ENCODE results near the gene CNOT6.
"Not testable (repeated sequence)": the region's sequence is repeated elsewhere in the genome, so short reads cannot be mapped to it uniquely, and the experiment has no call there.

Gene CNOT6

GRCh38 chr5:180494060-180494509 lies at the start of gene CNOT6:
Gene CNOT6, plus strand, starts transcription at chr5:180494379. Its CDS starts 34,898 bp downstream, at chr5:180529277.
- peak within 1 kb of the TSS; percentile 84 for H3K4me3 ChIP-seq (ENCODE audit: low read depth, low read length)

- H3K4me3 ChIP-seq (ENCODE audit: low read depth, low read length), result no peak overlapping the region
These were observed 39.4 kb upstream of the CNOT6 start for GRCh38 chr5:180454752-180455151.

- no peak overlapping the region for H3K4me3 ChIP-seq (ENCODE audit: low read depth, low read length)
These were observed 38.3 kb upstream of the CNOT6 start for GRCh38 chr5:180455872-180456271.

- no peak overlapping the region for H3K4me3 ChIP-seq (ENCODE audit: low read depth, low read length)
These were observed 37.4 kb upstream of the CNOT6 start for GRCh38 chr5:180456792-180457191.

- H3K4me3 ChIP-seq (ENCODE audit: low read depth, low read length), result not testable (repeated sequence)
These were observed 35.1 kb upstream of the CNOT6 start for GRCh38 chr5:180458852-180459673.

GRCh38 chr5:180459674-180460142 lies 34.5 kb upstream of the CNOT6 start:
- not testable (repeated sequence) for H3K4me3 ChIP-seq (ENCODE audit: low read depth, low read length)

GRCh38 chr5:180460834-180461233 lies 33.3 kb upstream of the CNOT6 start:
- H3K4me3 ChIP-seq (ENCODE audit: low read depth, low read length), result no peak overlapping the region

- no peak overlapping the region for H3K4me3 ChIP-seq (ENCODE audit: low read depth, low read length)
These were observed 32.9 kb upstream of the CNOT6 start for GRCh38 chr5:180461303-180461702.

- H3K4me3 ChIP-seq (ENCODE audit: low read depth, low read length), result no peak overlapping the region
These were observed 30.8 kb upstream of the CNOT6 start for GRCh38 chr5:180463216-180463900.

GRCh38 chr5:180463916-180464602 lies 30.1 kb upstream of the CNOT6 start:
- H3K4me3 ChIP-seq (ENCODE audit: low read depth, low read length), result no peak overlapping the region

GRCh38 chr5:180464603-180464970 lies 29.6 kb upstream of the CNOT6 start:
- H3K4me3 ChIP-seq (ENCODE audit: low read depth, low read length), result no peak overlapping the region

GRCh38 chr5:180465052-180465451 lies 29.1 kb upstream of the CNOT6 start:
- H3K4me3 ChIP-seq (ENCODE audit: low read depth, low read length), result not testable (repeated sequence)

GRCh38 chr5:180466316-180466715 lies 27.9 kb upstream of the CNOT6 start:
- no peak overlapping the region for H3K4me3 ChIP-seq (ENCODE audit: low read depth, low read length)

- H3K4me3 ChIP-seq (ENCODE audit: low read depth, low read length), result no peak overlapping the region
These were observed 26.9 kb upstream of the CNOT6 start for GRCh38 chr5:180467028-180467975.

GRCh38 chr5:180467989-180468731 lies 26.0 kb upstream of the CNOT6 start:
- no peak overlapping the region for H3K4me3 ChIP-seq (ENCODE audit: low read depth, low read length)

GRCh38 chr5:180468732-180469585 lies 25.2 kb upstream of the CNOT6 start:
- no peak overlapping the region for H3K4me3 ChIP-seq (ENCODE audit: low read depth, low read length)

GRCh38 chr5:180469586-180469865 lies 24.7 kb upstream of the CNOT6 start:
- H3K4me3 ChIP-seq (ENCODE audit: low read depth, low read length), result no peak overlapping the region

GRCh38 chr5:180469866-180470265 lies 24.3 kb upstream of the CNOT6 start:
- no peak overlapping the region for H3K4me3 ChIP-seq (ENCODE audit: low read depth, low read length)

GRCh38 chr5:180470361-180470760 lies 23.8 kb upstream of the CNOT6 start:
- H3K4me3 ChIP-seq (ENCODE audit: low read depth, low read length), result no peak overlapping the region

Data from iPS-11a (cell line).